Left ventricle myocardium inferior (tissue), 1 donor: ENCODE measurements around the gene LRRFIP2. TPM values are rescaled to one million over a fixed set of nuclear protein-coding genes. Genes with fewer than 3 reads are reported as not detected.
A peak's percentile ranks its signal among the peaks of the same experiment; 100 is the strongest.

ENCODE experiments used
- DNase-seq: peaks from one replicate; pipeline ENCODE4 v3.0.0-alpha.2; 2020
- H3K27ac ChIP-seq: fragments of 200-600 bp; replicated peaks from 2 replicates; pipeline ENCODE4 v1.8.0; 2021
- H3K27me3 ChIP-seq: fragments of 200-600 bp; 2 replicates; pipeline ENCODE4 v1.8.0; 2021; ENCODE audit warnings: low read depth
- H3K36me3 ChIP-seq: fragments of 200-600 bp; 2 replicates; pipeline ENCODE4 v1.8.0; 2021
- H3K4me1 ChIP-seq: fragments of 200-600 bp; 2 replicates; pipeline ENCODE4 v1.8.0; 2021
- H3K4me3 ChIP-seq: fragments of 200-600 bp; 2 replicates; pipeline ENCODE4 v1.8.0; 2021; ENCODE audit warnings: mild to moderate bottlenecking, moderate library complexity
- H3K9me3 ChIP-seq: fragments of 200-600 bp; replicated peaks from 2 replicates; pipeline ENCODE4 v1.8.0; 2021
- CTCF ChIP-seq: fragments of 200-600 bp; IDR thresholded peaks from 2 replicates; pipeline ENCODE4 v1.8.0; 2021; ENCODE audit warnings: antibody characterized with exemption, mild to moderate bottlenecking, borderline replicate concordance
- intact Hi-C: fragments of 100-400 bp; cut with micrococcal nuclease; formaldehyde crosslinking; loops from one replicate; pipeline ENCODE4 v1.11.0; 2022
- total RNA-seq: library from RNA; stranded (reverse); fragmentation: NEBNext Ultra II Directional; extraction: Animal tissue kit (Norgen Biotek cat#: 25700); gene quantifications from one replicate; pipeline ENCODE4 v1.2.1, GENCODE V29; 2021
- donor health status: DM: no; HTN: yes; CAD: no; lungs with severe emphysema.

The LRRFIP2 gene
- total RNA-seq, 1 donor from 2014 or later, result 155 TPM

GRCh38 chr3:37087870-37088269, 86.5 kb downstream of the LRRFIP2 start:
- Histone ChIP-seq H3K27ac (no peak overlapping the region), H3K4me1 (peaks cover 23% of the 10 kb centered on the region), H3K36me3 (peaks cover 67% of the 10 kb centered on the region), H3K9me3 (no peaks in the 10 kb centered on the region), H3K4me3 (no peak overlapping the region), H3K27me3 (no peaks in the 10 kb centered on the region)
- no peak for TF ChIP-seq CTCF
- intact Hi-C loops, result no loop called here
- no peak for DNase-seq

GRCh38 chr3:37086918-37087317, 87.5 kb downstream of the LRRFIP2 start:
- no peak overlapping the region for H3K4me3 ChIP-seq
- peaks cover 71% of the 10 kb centered on the region for H3K36me3 ChIP-seq
- intact Hi-C loops, result no loop called here
- H3K4me1 ChIP-seq, result peaks cover 13% of the 10 kb centered on the region
- H3K9me3 ChIP-seq, result no peaks in the 10 kb centered on the region
- DNase-seq, result no peak
- no peaks in the 10 kb centered on the region for H3K27me3 ChIP-seq
- no peak overlapping the region for H3K27ac ChIP-seq
- TF ChIP-seq CTCF, result no peak

- TF ChIP-seq CTCF, result no peak
- H3K4me1 ChIP-seq, result peaks cover 8% of the 10 kb centered on the region
- no peak for DNase-seq
- no peak overlapping the region for H3K27ac ChIP-seq
- no peak overlapping the region for H3K4me3 ChIP-seq
- no peaks in the 10 kb centered on the region for H3K9me3 ChIP-seq
- no peaks in the 10 kb centered on the region for H3K27me3 ChIP-seq
- intact Hi-C loops, result no loop called here
- peaks cover 66% of the 10 kb centered on the region for H3K36me3 ChIP-seq
Measured at GRCh38 chr3:37082317-37082716, 92.1 kb downstream of the LRRFIP2 start.

GRCh38 chr3:37075955-37076354, 98.4 kb downstream of the LRRFIP2 start:
- no peaks in the 10 kb centered on the region for H3K9me3 ChIP-seq
- H3K36me3 ChIP-seq, result peaks cover 61% of the 10 kb centered on the region
- no peak for DNase-seq
- no peak overlapping the region for H3K4me3 ChIP-seq
- peaks cover 13% of the 10 kb centered on the region for H3K4me1 ChIP-seq
- intact Hi-C loops, result no loop called here
- H3K27ac ChIP-seq, result no peak overlapping the region
- no peaks in the 10 kb centered on the region for H3K27me3 ChIP-seq
- TF ChIP-seq CTCF, result no peak

- no peak overlapping the region for H3K27ac ChIP-seq
- TF ChIP-seq CTCF, result no peak
- peaks cover 13% of the 10 kb centered on the region for H3K4me1 ChIP-seq
- H3K4me3 ChIP-seq, result no peak overlapping the region
- DNase-seq, result no peak
- no peaks in the 10 kb centered on the region for H3K27me3 ChIP-seq
- intact Hi-C loops, result no loop called here
- no peaks in the 10 kb centered on the region for H3K9me3 ChIP-seq
- H3K36me3 ChIP-seq, result peaks cover 46% of the 10 kb centered on the region
Measured at GRCh38 chr3:37074178-37074577, 100.2 kb downstream of the LRRFIP2 start.

GRCh38 chr3:37072892-37073291, 101.5 kb downstream of the LRRFIP2 start:
- Histone ChIP-seq H3K27ac (peak overlapping the region; percentile 2), H3K9me3 (no peaks in the 10 kb centered on the region), H3K36me3 (peaks cover 50% of the 10 kb centered on the region), H3K4me3 (no peak overlapping the region), H3K4me1 (peaks cover 13% of the 10 kb centered on the region), H3K27me3 (no peaks in the 10 kb centered on the region)
- TF ChIP-seq CTCF, result no peak
- DNase-seq, result no peak
- intact Hi-C loops, result no loop called here
